Stimulated activated CD4-positive, alpha-beta T cell treated with anti-CD3 and anti-CD28 coated beads, Interleukin-1b, Interleukin-23, amount 100 ng/mL, for 24 hours (primary cell): ENCODE data around the gene ZFYVE28.
A peak's percentile ranks its signal among the peaks of the same experiment; 100 is the strongest.

ENCODE experiments used
- DNase-seq, 4 experiments: peaks; one replicate each; pipeline ENCODE4 v3.0.0-alpha.2; 2020; ENCODE audit warnings: low read depth in 4 of 4, low spot score in 1 of 4

The ZFYVE28 gene

GRCh38 chr4:2412534-2412884 is 5.9 kb downstream of the ZFYVE28 start:
- DNase-seq: peak in 2 of 4 experiments; percentile 40 to 59

GRCh38 chr4:2411786-2412510 is 6.5 kb downstream of the ZFYVE28 start:
- DNase-seq: no peak

- no peak for DNase-seq
Observed at GRCh38 chr4:2409381-2409783, 9.1 kb downstream of the ZFYVE28 start.

- DNase-seq: no peak
Observed at GRCh38 chr4:2408976-2409375, 9.5 kb downstream of the ZFYVE28 start.

GRCh38 chr4:2408401-2408958 is 10.0 kb downstream of the ZFYVE28 start:
- no peak for DNase-seq

GRCh38 chr4:2407991-2408342 is 10.5 kb downstream of the ZFYVE28 start:
- no peak for DNase-seq

- DNase-seq: no peak
Observed at GRCh38 chr4:2406920-2407319, 11.5 kb downstream of the ZFYVE28 start.

GRCh38 chr4:2406406-2406805 is 12.0 kb downstream of the ZFYVE28 start:
- DNase-seq: no peak

GRCh38 chr4:2402941-2403340 is 15.5 kb downstream of the ZFYVE28 start:
- DNase-seq: no peak

- peak in 1 of 4 experiments; percentile 6 for DNase-seq
Observed at GRCh38 chr4:2402048-2402842, 16.2 kb downstream of the ZFYVE28 start.

GRCh38 chr4:2401610-2401983 is 16.8 kb downstream of the ZFYVE28 start:
- DNase-seq: no peak

- DNase-seq: peak in 1 of 4 experiments; percentile 4
Observed at GRCh38 chr4:2400841-2401609, 17.4 kb downstream of the ZFYVE28 start.

GRCh38 chr4:2399631-2400190 is 18.7 kb downstream of the ZFYVE28 start:
- no peak for DNase-seq

GRCh38 chr4:2399216-2399615 is 19.2 kb downstream of the ZFYVE28 start:
- no peak for DNase-seq

- no peak for DNase-seq
Observed at GRCh38 chr4:2397596-2398379, 20.7 kb downstream of the ZFYVE28 start.

- DNase-seq: no peak
Observed at GRCh38 chr4:2396781-2397368, 21.6 kb downstream of the ZFYVE28 start.

GRCh38 chr4:2395584-2395983 is 22.9 kb downstream of the ZFYVE28 start:
- DNase-seq: no peak

GRCh38 chr4:2395038-2395437 is 23.4 kb downstream of the ZFYVE28 start:
- no peak for DNase-seq

- DNase-seq: no peak
Observed at GRCh38 chr4:2394528-2394927, 23.9 kb downstream of the ZFYVE28 start.
